SH-SY5Y (cell line): Measurements from ENCODE around the gene ZNF195.
A peak's percentile ranks its signal among the peaks of the same experiment; 100 is the strongest.

ENCODE experiments used
- GATA2 ChIP-seq: IDR thresholded peaks from 2 replicates; pipeline ENCODE4 v1.6.1; 2011; ENCODE audit warnings: mild to moderate bottlenecking, low read depth, low read length
- GATA3 ChIP-seq: IDR thresholded peaks from 2 replicates; pipeline ENCODE4 v1.6.1; 2011; ENCODE audit warnings: low read depth, mild to moderate bottlenecking, low read length, moderate library complexity

Gene ZNF195

GRCh38 chr11:3378426-3379423 is at the start of gene ZNF195:
Gene ZNF195, minus strand, starts transcription at chr11:3379146. Its CDS starts 106 bp downstream, at chr11:3379040.
- no peak for TF ChIP-seq GATA3
- no peak for TF ChIP-seq GATA2

GRCh38 chr11:3412837-3413236 is 33.9 kb upstream of the ZNF195 start:
- no peak for TF ChIP-seq GATA3
- TF ChIP-seq GATA2: no peak

GRCh38 chr11:3382613-3383285 is 3.8 kb upstream of the ZNF195 start:
- TF ChIP-seq GATA2 (no peak), GATA3 (no peak)

- no peak for TF ChIP-seq GATA3
- TF ChIP-seq GATA2: no peak
Observed at GRCh38 chr11:3381794-3382193, 2.8 kb upstream of the ZNF195 start.

- TF ChIP-seq GATA2: no peak
- no peak for TF ChIP-seq GATA3
Observed at GRCh38 chr11:3380706-3381545, 2.0 kb upstream of the ZNF195 start.

- TF ChIP-seq GATA3 (peak; percentile 85), GATA2 (peak; percentile 81)
Observed at GRCh38 chr11:3375552-3375951, 3.4 kb downstream of the ZNF195 start.

GRCh38 chr11:3370311-3370870 is 8.6 kb downstream of the ZNF195 start:
- no peak for TF ChIP-seq GATA2
- TF ChIP-seq GATA3: no peak

GRCh38 chr11:3369366-3369765 is 9.6 kb downstream of the ZNF195 start:
- TF ChIP-seq GATA3 (no peak), GATA2 (no peak)

- TF ChIP-seq GATA2 (no peak), GATA3 (no peak)
Observed at GRCh38 chr11:3368199-3368598, 10.7 kb downstream of the ZNF195 start.

GRCh38 chr11:3367221-3367620 is 11.7 kb downstream of the ZNF195 start:
- TF ChIP-seq GATA2: no peak
- TF ChIP-seq GATA3: no peak

- TF ChIP-seq GATA3 (no peak), GATA2 (no peak)
Observed at GRCh38 chr11:3359092-3359824, 19.7 kb downstream of the ZNF195 start.

- no peak for TF ChIP-seq GATA3
- no peak for TF ChIP-seq GATA2
Observed at GRCh38 chr11:3357994-3358676, 20.8 kb downstream of the ZNF195 start.

- TF ChIP-seq GATA3 (no peak), GATA2 (no peak)
Observed at GRCh38 chr11:3357302-3357701, 21.6 kb downstream of the ZNF195 start.
